HepG2 (cell line): ENCODE results near the gene CD300C. TPM values are rescaled to one million over a fixed set of nuclear protein-coding genes. Genes with fewer than 3 reads are reported as not detected.

Source experiments
- ATAC-seq: fragments of 200-7000 bp; cut with Tn5 transposase; 3 replicates; pipeline ENCODE4 v1.9.1; 2020; ENCODE audit warnings: mild to moderate bottlenecking, moderate library complexity
- BruUV-seq: library from RNA; stranded (reverse); fragments of 400-500 nt; replicated peaks from 2 replicates; lab custom pipeline; 2021; lab: Mats Ljungman, UMichigan
- CTCF ChIA-PET: fragments of 300-600 bp; formaldehyde crosslinking; extraction: SDS; loops from one replicate; lab custom pipeline; 2021; ENCODE audit warnings: low total read pairs, inconsistent platforms, low intra/inter-chr PET ratio; lab: Yijun Ruan, JAX
- POLR2A ChIA-PET: fragments of 350-600 bp; sonication (Branson Sonifier 250); formaldehyde crosslinking; loops from one replicate; lab custom pipeline; 2020; ENCODE audit warnings: antibody characterized with exemption, inconsistent platforms; lab: Yijun Ruan, JAX
- DNase-seq: peaks from one replicate; pipeline ENCODE4 v3.0.0-alpha.2; 2015; ENCODE audit warnings: low spot score
- FAIRE-seq: peaks from 3 replicates; lab custom pipeline; 2011; peaks lifted over from hg19 to GRCh38; lab: Jason Lieb, UNC
- H2AFZ ChIP-seq: one replicate; pipeline ENCODE4 v1.6.1; 2011; ENCODE audit warnings: low read length, inconsistent platforms
- H3K27ac ChIP-seq: fragments of 300-600 bp; 3 replicates; pipeline ENCODE4 v1.8.0; 2011; ENCODE audit warnings: mixed run types, mild to moderate bottlenecking, mixed read lengths, low read length, inconsistent platforms; ENCODE audit not compliant: insufficient read depth; ENCODE audit errors: extremely low read length
- H3K27me3 ChIP-seq, 2 experiments: fragments of 200-600 bp in 1 of 2; 2 replicates in 1 of 2; 3 replicates in 1 of 2; pipeline versions ENCODE4 v1.6.0 to v1.8.0; 2011; ENCODE audit warnings: low read length in 2 of 2, mild to moderate bottlenecking in 2 of 2, moderate library complexity in 2 of 2, inconsistent platforms in 1 of 2; ENCODE audit not compliant: insufficient read depth in 2 of 2, control insufficient read depth in 1 of 2
- H3K36me3 ChIP-seq, 2 experiments: fragments of 200-600 bp in 1 of 2; replicated peaks in 1 of 2; 2 replicates in 1 of 2; 3 replicates in 1 of 2; pipeline versions ENCODE4 v1.5.1 to v1.8.0; 2011; ENCODE audit warnings: low read length in 2 of 2, inconsistent platforms in 1 of 2; ENCODE audit not compliant: insufficient read depth in 2 of 2, control insufficient read depth in 1 of 2
- H3K4me1 ChIP-seq: 2 replicates; pipeline ENCODE4 v1.5.1; 2012; ENCODE audit warnings: low read length, inconsistent platforms; ENCODE audit not compliant: insufficient read depth
- H3K4me2 ChIP-seq: 2 replicates; pipeline ENCODE4 v1.6.0; 2011; ENCODE audit warnings: low read depth, low read length, inconsistent platforms
- H3K4me3 ChIP-seq, 3 experiments: fragments of 200-600 bp in 1 of 3; sonication (generic), shearing (Covaris generic) in 1 of 3; replicated peaks in 1 of 3; 2 replicates each; pipeline ENCODE4 v1.5.1; 2011 to 2016; ENCODE audit warnings: low read length in 3 of 3, inconsistent platforms in 2 of 3, low read depth in 2 of 3, mild to moderate bottlenecking in 2 of 3, control low read depth in 1 of 3, mixed read lengths in 1 of 3; ENCODE audit not compliant: insufficient read depth in 1 of 3
- H3K79me2 ChIP-seq: one replicate; pipeline ENCODE4 v1.6.1; 2011; ENCODE audit warnings: low read length, inconsistent platforms; ENCODE audit not compliant: insufficient read depth
- H3K9ac ChIP-seq: 2 replicates; pipeline ENCODE4 v1.6.0; 2011; ENCODE audit warnings: mild to moderate bottlenecking, low read depth, low read length, inconsistent platforms; ENCODE audit not compliant: insufficient read depth
- H3K9me3 ChIP-seq: 2 replicates; pipeline ENCODE4 v1.5.1; 2012; ENCODE audit warnings: mild to moderate bottlenecking, low read length
- H4K20me1 ChIP-seq: 2 replicates; pipeline ENCODE4 v1.6.0; 2011; ENCODE audit warnings: inconsistent platforms, mild to moderate bottlenecking, low read length, moderate library complexity; ENCODE audit not compliant: insufficient read depth
- CREB1 ChIP-seq, 2 experiments: fragments of 450-650 bp in 1 of 2; IDR thresholded peaks; 2 replicates each; pipeline ENCODE4 v1.6.1; 2016 to 2017; ENCODE audit warnings: control low read depth in 1 of 2, mild to moderate bottlenecking in 1 of 2, missing compliant biosample characterization in 1 of 2, missing genetic modification characterization in 1 of 2
- FOXA3 ChIP-seq: IDR thresholded peaks from 2 replicates; pipeline ENCODE4 v1.6.1; 2016; ENCODE audit warnings: missing genetic modification reagents, missing compliant biosample characterization
- HNRNPK ChIP-seq: fragments of 200-400 bp; formaldehyde crosslinking; IDR thresholded peaks from 2 replicates; pipeline ENCODE4 v1.6.1; 2018; ENCODE audit warnings: low read length, low read depth, moderate library complexity, mild to moderate bottlenecking; ENCODE audit not compliant: poor library complexity, severe bottlenecking
- HNRNPUL1 ChIP-seq: fragments of 200-400 bp; formaldehyde crosslinking; IDR thresholded peaks from 2 replicates; pipeline ENCODE4 v1.6.1; 2017; ENCODE audit warnings: low read depth, mild to moderate bottlenecking, low read length, moderate library complexity
- MLLT10 ChIP-seq: sonication (generic); formaldehyde crosslinking; IDR thresholded peaks from 2 replicates; pipeline ENCODE4 v1.4.0; 2020; ENCODE audit warnings: missing genetic modification reagents
- MXD4 ChIP-seq: IDR thresholded peaks from 2 replicates; pipeline ENCODE4 v1.6.1; 2016; ENCODE audit warnings: mild to moderate bottlenecking, missing biosample characterization, missing genetic modification reagents
- SMARCC2 ChIP-seq: fragments of 450-650 bp; IDR thresholded peaks from 2 replicates; pipeline ENCODE4 v1.6.1; 2017; ENCODE audit warnings: antibody characterized with exemption, mild to moderate bottlenecking
- SP5 ChIP-seq: IDR thresholded peaks from 2 replicates; pipeline ENCODE4 v1.6.1; 2016; ENCODE audit warnings: low read depth, borderline replicate concordance
- SRF ChIP-seq: IDR thresholded peaks from 2 replicates; pipeline ENCODE4 v1.6.1; 2011; ENCODE audit warnings: mild to moderate bottlenecking, low read depth, low read length, moderate library complexity
- TCF12 ChIP-seq, 2 experiments: fragments of 450-650 bp in 1 of 2; sonication (generic) in 1 of 2; formaldehyde crosslinking in 1 of 2; IDR thresholded peaks; 2 replicates each; pipeline versions ENCODE4 v1.6.1 to v1.8.0; 2017 to 2022; ENCODE audit warnings: antibody characterized with exemption in 1 of 2, mild to moderate bottlenecking in 1 of 2, missing genetic modification reagents in 1 of 2, moderate library complexity in 1 of 2
- TSC22D2 ChIP-seq: sonication (generic); formaldehyde crosslinking; IDR thresholded peaks from 2 replicates; pipeline ENCODE4 v1.5.1; 2020; ENCODE audit warnings: missing genetic modification reagents, mild to moderate bottlenecking, borderline replicate concordance
- ZFAT ChIP-seq: sonication (generic); formaldehyde crosslinking; conservative IDR thresholded peaks from 2 replicates; pipeline ENCODE4 v1.8.1; 2023; ENCODE audit warnings: missing genetic modification reagents, inconsistent platforms
- ZNF264 ChIP-seq: sonication (generic); formaldehyde crosslinking; IDR thresholded peaks from 2 replicates; pipeline ENCODE4 v1.4.0; 2020; ENCODE audit warnings: missing genetic modification reagents
- ZNF30 ChIP-seq: sonication (generic); formaldehyde crosslinking; IDR thresholded peaks from 2 replicates; pipeline ENCODE4 v1.5.0; 2020; ENCODE audit warnings: mild to moderate bottlenecking, missing genetic modification reagents
- ZNF317 ChIP-seq: sonication (generic); formaldehyde crosslinking; IDR thresholded peaks from 2 replicates; pipeline ENCODE4 v1.5.0; 2020; ENCODE audit warnings: mild to moderate bottlenecking, missing genetic modification reagents
- ZNF350 ChIP-seq: sonication (generic); formaldehyde crosslinking; IDR thresholded peaks from 2 replicates; pipeline ENCODE4 v1.4.0; 2020; ENCODE audit warnings: mild to moderate bottlenecking, low read depth, missing genetic modification reagents, borderline replicate concordance
- ZNF484 ChIP-seq: sonication (generic); formaldehyde crosslinking; IDR thresholded peaks from 2 replicates; pipeline ENCODE4 v1.5.1; 2020; ENCODE audit warnings: mild to moderate bottlenecking, low read depth, missing genetic modification reagents, borderline replicate concordance
- ZNF567 ChIP-seq: sonication (generic); formaldehyde crosslinking; IDR thresholded peaks from 2 replicates; pipeline ENCODE4 v1.8.1; 2023; ENCODE audit warnings: mild to moderate bottlenecking, missing genetic modification reagents, borderline replicate concordance
- ZNF782 ChIP-seq: sonication (generic); formaldehyde crosslinking; IDR thresholded peaks from 2 replicates; pipeline ENCODE4 v1.4.0; 2020; ENCODE audit warnings: missing genetic modification reagents, mild to moderate bottlenecking, borderline replicate concordance
- WGBS: methylation state at CpG from one replicate; pipeline ENCODE4 v1.1.6; 2017; ENCODE audit warnings: low lambda C conversion rate; 5-methylcytosine and 5-hydroxymethylcytosine counted together
- in situ Hi-C: cut with HindIII; loops from 2 replicates; pipeline ENCODE4 v1.10.0; 2017; ENCODE audit warnings: low pct_unique_long_range_greater_than_20kb; ENCODE audit not compliant: extremely low pct_ligation_motif_present
- intact Hi-C: fragments of 100-400 bp; cut with micrococcal nuclease; formaldehyde crosslinking; loops from one replicate; pipeline ENCODE4 v1.10.0; 2022; ENCODE audit not compliant: unreplicated experiment
- polyA plus RNA-seq, 8 experiments: library from polyadenylated mRNA; depleted of rRNA in 3 of 8; stranded (reverse) in 7 of 8; unstranded in 1 of 8; fragments of >200 nt; fragmentation: Illumina TruSeq in 4 of 8; extraction: Trizol in 4 of 8; gene quantifications; 2 replicates each; pipeline versions ENCODE4 v1.2.1 to v1.2.3, GENCODE V29; 2011 to 2016; ENCODE audit warnings: low read depth in 4 of 8, missing spikeins in 1 of 8, mixed read lengths in 1 of 8; ENCODE audit not compliant: insufficient read depth in 1 of 8
- total RNA-seq, 5 experiments: library from RNA; depleted of rRNA; stranded (reverse); fragments of >200 nt; fragmentation: Illumina TruSeq; extraction: Trizol; gene quantifications; 2 replicates each; pipeline ENCODE4 v1.2.3, GENCODE V29; 2016; ENCODE audit warnings: low read depth in 1 of 5
- TF ChIP-seq, protein P1 (sequence below): sonication (generic); formaldehyde crosslinking; conservative IDR thresholded peaks from 2 replicates; pipeline ENCODE4 v1.4.0; 2020; ENCODE audit warnings: missing genetic modification reagents
- TF ChIP-seq, protein P2 (sequence below): sonication (generic); formaldehyde crosslinking; IDR thresholded peaks from 2 replicates; pipeline ENCODE4 v1.4.0; 2020; ENCODE audit warnings: missing genetic modification reagents, borderline replicate concordance

CD300C gene
- total and polyA plus RNA-seq, 2 of the 13 experiments (the other 11 are each of a cell fraction or from before 2014, with no cell fraction given) = not detected

GRCh38 chr17:74512624-74513091 lies 33.3 kb downstream of the CD300C start:
- BruUV-seq = no TSS peak
- intact Hi-C loops = no loop called here

GRCh38 chr17:74512036-74512435 lies 33.9 kb downstream of the CD300C start:
- Histone ChIP-seq H3K36me3 (no peaks in the 10 kb centered on the region), H3K9me3 (peaks cover 14% of the 10 kb centered on the region), H3K27me3 (no peaks in the 10 kb centered on the region), H3K79me2 (no peaks in the 10 kb centered on the region), H3K4me1 (no peaks in the 10 kb centered on the region), H3K4me3 (no peak overlapping the region), H4K20me1 (no peaks in the 10 kb centered on the region), H2AFZ (no peak overlapping the region), H3K9ac (no peak overlapping the region), H3K27ac (no peak overlapping the region), H3K4me2 (no peak overlapping the region)
- ChIA-PET CTCF (no interaction called here), POLR2A (no interaction called here)
- ATAC-seq (no peak), FAIRE-seq (no peak), DNase-seq (no peak)
- WGBS = 4% methylated on average over 2 of the region's 2 CpGs
- intact Hi-C loops = no loop called here
- no TSS peak for BruUV-seq
- in situ Hi-C loops = no loop called here
- TF ChIP-seq FOXA3 (CRISPR knock-in tag) (no peak), ZNF350 (CRISPR knock-in tag) (no peak), TCF12 (IDR thresholded peaks at IDR 0.05) (no peak), TCF12 (CRISPR knock-in tag; IDR thresholded peaks at IDR 0.05) (no peak), ZFAT (CRISPR knock-in tag) (no peak), ZNF264 (no peak), ZNF782 (CRISPR knock-in tag) (no peak), ZNF30 (CRISPR knock-in tag) (no peak), HNRNPK (no peak), SMARCC2 (no peak), HNRNPUL1 (no peak)
- TF ChIP-seq, protein P1, sequence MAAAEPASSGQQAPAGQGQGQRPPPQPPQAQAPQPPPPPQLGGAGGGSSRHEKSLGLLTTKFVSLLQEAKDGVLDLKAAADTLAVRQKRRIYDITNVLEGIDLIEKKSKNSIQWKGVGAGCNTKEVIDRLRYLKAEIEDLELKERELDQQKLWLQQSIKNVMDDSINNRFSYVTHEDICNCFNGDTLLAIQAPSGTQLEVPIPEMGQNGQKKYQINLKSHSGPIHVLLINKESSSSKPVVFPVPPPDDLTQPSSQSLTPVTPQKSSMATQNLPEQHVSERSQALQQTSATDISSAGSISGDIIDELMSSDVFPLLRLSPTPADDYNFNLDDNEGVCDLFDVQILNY (CRISPR knock-in tag) = no peak

More at GRCh38 chr17:74512624-74513091, 33.3 kb downstream of the CD300C start:
- no peaks in the 10 kb centered on the region for H3K4me1 ChIP-seq
- H3K79me2 ChIP-seq = no peaks in the 10 kb centered on the region
- in situ Hi-C loops = no loop called here
- no peak for DNase-seq
- WGBS = 32% methylated on average over 7 of the region's 7 CpGs
- no peaks in the 10 kb centered on the region for H3K27me3 ChIP-seq
- H3K9me3 ChIP-seq = peaks cover 14% of the 10 kb centered on the region
- H3K36me3 ChIP-seq = no peaks in the 10 kb centered on the region
- H2AFZ ChIP-seq = no peak overlapping the region
- ChIA-PET CTCF (no interaction called here), POLR2A (no interaction called here)
- H3K4me2 ChIP-seq = no peak overlapping the region
- no peaks in the 10 kb centered on the region for H4K20me1 ChIP-seq
- no peak for ATAC-seq
- no peak overlapping the region for H3K9ac ChIP-seq
- no peak overlapping the region for H3K4me3 ChIP-seq
- no peak overlapping the region for H3K27ac ChIP-seq
- FAIRE-seq = no peak
- TF ChIP-seq MLLT10 = no peak
- TF ChIP-seq, protein P2, sequence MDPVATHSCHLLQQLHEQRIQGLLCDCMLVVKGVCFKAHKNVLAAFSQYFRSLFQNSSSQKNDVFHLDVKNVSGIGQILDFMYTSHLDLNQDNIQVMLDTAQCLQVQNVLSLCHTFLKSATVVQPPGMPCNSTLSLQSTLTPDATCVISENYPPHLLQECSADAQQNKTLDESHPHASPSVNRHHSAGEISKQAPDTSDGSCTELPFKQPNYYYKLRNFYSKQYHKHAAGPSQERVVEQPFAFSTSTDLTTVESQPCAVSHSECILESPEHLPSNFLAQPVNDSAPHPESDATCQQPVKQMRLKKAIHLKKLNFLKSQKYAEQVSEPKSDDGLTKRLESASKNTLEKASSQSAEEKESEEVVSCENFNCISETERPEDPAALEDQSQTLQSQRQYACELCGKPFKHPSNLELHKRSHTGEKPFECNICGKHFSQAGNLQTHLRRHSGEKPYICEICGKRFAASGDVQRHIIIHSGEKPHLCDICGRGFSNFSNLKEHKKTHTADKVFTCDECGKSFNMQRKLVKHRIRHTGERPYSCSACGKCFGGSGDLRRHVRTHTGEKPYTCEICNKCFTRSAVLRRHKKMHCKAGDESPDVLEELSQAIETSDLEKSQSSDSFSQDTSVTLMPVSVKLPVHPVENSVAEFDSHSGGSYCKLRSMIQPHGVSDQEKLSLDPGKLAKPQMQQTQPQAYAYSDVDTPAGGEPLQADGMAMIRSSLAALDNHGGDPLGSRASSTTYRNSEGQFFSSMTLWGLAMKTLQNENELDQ (CRISPR knock-in tag) = no peak
- TF ChIP-seq ZNF567 (CRISPR knock-in tag) = no peak
- no peak for TF ChIP-seq SP5
- no peak for TF ChIP-seq TSC22D2
- TF ChIP-seq ZNF484 (CRISPR knock-in tag) = no peak
- no peak for TF ChIP-seq MXD4 (CRISPR knock-in tag)
- no peak for TF ChIP-seq CREB1 (IDR thresholded peaks at IDR 0.05)
- no peak for TF ChIP-seq CREB1 (CRISPR knock-in tag; IDR thresholded peaks at IDR 0.05)
- TF ChIP-seq ZNF317 (CRISPR knock-in tag) = no peak
- TF ChIP-seq SRF = no peak
